ENCODE results near the gene SPRED2. TPM values are rescaled to one million over a fixed set of nuclear protein-coding genes. Genes with fewer than 3 reads are reported as not detected.

SPRED2 gene
- total and polyA plus RNA-seq, 2 experiments from 2014 or later, result 19.7 to 20.3 TPM

GRCh38 chr2:65353927-65354326 lies 78.5 kb downstream of the SPRED2 start:
- no peaks in the 10 kb centered on the region for H3K27me3 ChIP-seq (replicated peaks; ENCODE audit: insufficient read depth)
- H3K36me3 ChIP-seq (ENCODE audit: low read depth), result no peaks in the 10 kb centered on the region
- H3K9me2 ChIP-seq (ENCODE audit: insufficient read depth), result no peaks in the 10 kb centered on the region
- no peak overlapping the region for H3K4me3 ChIP-seq
- H4K20me1 ChIP-seq (ENCODE audit: insufficient read depth), result 0 out of 2 replicates have a peak, but pooled peaks cover 3% of the 10 kb centered on the region
- H3K9ac ChIP-seq, result no peak overlapping the region
- H3K27ac ChIP-seq, result no peak overlapping the region
- H3K4me1 ChIP-seq (ENCODE audit: insufficient read depth), result peaks cover 59% of the 10 kb centered on the region
- WGBS, 2 experiments (ENCODE audit: low coverage in 1 of 2, low lambda C conversion rate in 2 of 2, missing lambda C conversion rate in 2 of 2), result 80 to 84% methylated on average over 5 of the region's 5 CpGs
- H2AFZ ChIP-seq, result no peak overlapping the region
- H3K4me2 ChIP-seq (ENCODE audit: unreplicated experiment), result no peak overlapping the region
- H3F3A ChIP-seq (ENCODE audit: insufficient read depth), result peaks cover 46% of the 10 kb centered on the region
- TF ChIP-seq EZH2 (IDR thresholded peaks at IDR 0.05; ENCODE audit: insufficient read depth, poor library complexity, severe bottlenecking) (no peak), EZH2phosphoT487 (IDR thresholded peaks at IDR 0.05; ENCODE audit: insufficient read depth, low read depth) (no peak)
- H3K9me3 ChIP-seq (ENCODE audit: low read depth), result no peaks in the 10 kb centered on the region
- DNase-seq, result no peak
- in situ Hi-C loops (cut with MboI), result no loop called here
- H3K79me2 ChIP-seq (ENCODE audit: insufficient read depth), result peaks cover 95% of the 10 kb centered on the region

GRCh38 chr2:65353046-65353445 lies 79.4 kb downstream of the SPRED2 start:
- Histone ChIP-seq H3F3A (ENCODE audit: insufficient read depth) (peaks cover 38% of the 10 kb centered on the region), H3K36me3 (ENCODE audit: low read depth) (no peaks in the 10 kb centered on the region), H3K27me3 (replicated peaks; ENCODE audit: insufficient read depth) (no peaks in the 10 kb centered on the region), H3K4me2 (ENCODE audit: unreplicated experiment) (no peak overlapping the region), H4K20me1 (ENCODE audit: insufficient read depth) (0 out of 2 replicates have a peak, but pooled peaks cover 3% of the 10 kb centered on the region), H3K79me2 (ENCODE audit: insufficient read depth) (peaks cover 100% of the 10 kb centered on the region), H3K4me3 (no peak overlapping the region), H3K4me1 (ENCODE audit: insufficient read depth) (peaks cover 50% of the 10 kb centered on the region), H2AFZ (no peak overlapping the region), H3K9ac (no peak overlapping the region), H3K9me3 (ENCODE audit: low read depth) (no peaks in the 10 kb centered on the region), H3K27ac (no peak overlapping the region), H3K9me2 (ENCODE audit: insufficient read depth) (no peaks in the 10 kb centered on the region)
- TF ChIP-seq EZH2 (IDR thresholded peaks at IDR 0.05; ENCODE audit: insufficient read depth, poor library complexity, severe bottlenecking) (no peak), EZH2phosphoT487 (IDR thresholded peaks at IDR 0.05; ENCODE audit: insufficient read depth, low read depth) (no peak)
- DNase-seq, result no peak
- in situ Hi-C loops (cut with MboI), result no loop called here
- WGBS, 2 experiments (ENCODE audit: low coverage in 1 of 2, low lambda C conversion rate in 2 of 2, missing lambda C conversion rate in 2 of 2), result 84 to 87% methylated on average over 4 of the region's 4 CpGs

GRCh38 chr2:65351948-65352595 lies 80.3 kb downstream of the SPRED2 start:
- Histone ChIP-seq H2AFZ (no peak overlapping the region), H3K4me2 (ENCODE audit: unreplicated experiment) (no peak overlapping the region), H4K20me1 (ENCODE audit: insufficient read depth) (0 out of 2 replicates have a peak, but pooled peaks cover 3% of the 10 kb centered on the region), H3K9ac (no peak overlapping the region), H3F3A (ENCODE audit: insufficient read depth) (peaks cover 28% of the 10 kb centered on the region), H3K9me2 (ENCODE audit: insufficient read depth) (0 out of 2 replicates have a peak, but pooled peaks cover 5% of the 10 kb centered on the region), H3K9me3 (ENCODE audit: low read depth) (no peaks in the 10 kb centered on the region), H3K36me3 (ENCODE audit: low read depth) (no peaks in the 10 kb centered on the region), H3K4me1 (ENCODE audit: insufficient read depth) (peaks cover 40% of the 10 kb centered on the region), H3K27ac (no peak overlapping the region), H3K4me3 (no peak overlapping the region), H3K27me3 (replicated peaks; ENCODE audit: insufficient read depth) (no peaks in the 10 kb centered on the region), H3K79me2 (ENCODE audit: insufficient read depth) (peaks cover 100% of the 10 kb centered on the region)
- 90 to 95% methylated on average over 9 of the region's 9 CpGs for WGBS, 2 experiments (ENCODE audit: low coverage in 1 of 2, low lambda C conversion rate in 2 of 2, missing lambda C conversion rate in 2 of 2)
- TF ChIP-seq EZH2phosphoT487 (IDR thresholded peaks at IDR 0.05; ENCODE audit: insufficient read depth, low read depth) (no peak), EZH2 (IDR thresholded peaks at IDR 0.05; ENCODE audit: insufficient read depth, poor library complexity, severe bottlenecking) (no peak)
- in situ Hi-C loops (cut with MboI), result no loop called here
- no peak for DNase-seq

- H3K79me2 ChIP-seq (ENCODE audit: insufficient read depth), result peaks cover 100% of the 10 kb centered on the region
- peaks cover 36% of the 10 kb centered on the region for H3K4me1 ChIP-seq (ENCODE audit: insufficient read depth)
- H3K27ac ChIP-seq, result no peak overlapping the region
- no peak overlapping the region for H3K9ac ChIP-seq
- no peaks in the 10 kb centered on the region for H3K27me3 ChIP-seq (replicated peaks; ENCODE audit: insufficient read depth)
- peak; percentile 23 for DNase-seq
- H3K36me3 ChIP-seq (ENCODE audit: low read depth), result no peaks in the 10 kb centered on the region
- 0 out of 2 replicates have a peak, but pooled peaks cover 3% of the 10 kb centered on the region for H4K20me1 ChIP-seq (ENCODE audit: insufficient read depth)
- peaks cover 21% of the 10 kb centered on the region for H3F3A ChIP-seq (ENCODE audit: insufficient read depth)
- peak overlapping the region; percentile 4 for H3K4me2 ChIP-seq (ENCODE audit: unreplicated experiment)
- no peaks in the 10 kb centered on the region for H3K9me3 ChIP-seq (ENCODE audit: low read depth)
- in situ Hi-C loops (cut with MboI), result no loop called here
- WGBS, 2 experiments (ENCODE audit: low coverage in 1 of 2, low lambda C conversion rate in 2 of 2, missing lambda C conversion rate in 2 of 2), result 76 to 79% methylated on average over 10 of the region's 10 CpGs
- TF ChIP-seq EZH2 (IDR thresholded peaks at IDR 0.05; ENCODE audit: insufficient read depth, poor library complexity, severe bottlenecking) (no peak), EZH2phosphoT487 (IDR thresholded peaks at IDR 0.05; ENCODE audit: insufficient read depth, low read depth) (no peak)
- H2AFZ ChIP-seq, result no peak overlapping the region
- H3K4me3 ChIP-seq, result no peak overlapping the region
- 0 out of 2 replicates have a peak, but pooled peaks cover 5% of the 10 kb centered on the region for H3K9me2 ChIP-seq (ENCODE audit: insufficient read depth)
These were observed 81.0 kb downstream of the SPRED2 start for GRCh38 chr2:65351234-65351947.
